ENCODE results near the gene DAND5. TPM values are rescaled to one million over a fixed set of nuclear protein-coding genes. Genes with fewer than 3 reads are reported as not detected.
"Not testable (repeated sequence)": the region's sequence is repeated elsewhere in the genome, so short reads cannot be mapped to it uniquely, and the experiment has no call there.

DAND5 gene
- total RNA-seq, 1 donor = not detected

DNA sequence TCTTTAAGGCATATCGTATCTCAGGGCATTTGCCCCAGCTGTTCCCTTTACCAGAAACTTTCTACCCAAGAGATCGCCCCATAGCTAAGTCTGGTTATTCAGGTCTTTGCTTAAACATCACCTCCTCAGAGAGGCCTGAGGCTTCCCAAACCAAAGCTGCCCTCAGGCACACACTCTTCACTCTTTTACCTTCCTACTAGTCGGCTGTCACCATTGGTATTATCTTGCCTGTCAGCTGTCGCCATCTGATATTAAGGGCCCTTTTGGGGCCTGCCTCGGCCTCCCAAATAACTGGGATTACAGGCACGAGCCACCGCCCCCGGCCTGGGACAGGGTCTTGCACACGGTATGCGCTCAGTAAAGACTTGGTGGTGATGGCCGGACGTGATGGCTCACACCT, 13.4 kb upstream of the DAND5 start:
- Histone ChIP-seq H3K4me2 (ENCODE audit: insufficient read depth, low read length) (peak overlapping the region; percentile 92), H3K27me3 (ENCODE audit: insufficient read depth, low read length) (no peaks in the 10 kb centered on the region), H3K9me3 (ENCODE audit: low read depth, low read length) (no peaks in the 10 kb centered on the region), H4K20me1 (ENCODE audit: insufficient read depth, low read length) (no peaks in the 10 kb centered on the region), H3K79me2 (ENCODE audit: insufficient read depth, low read length) (peaks cover 49% of the 10 kb centered on the region), H3K36me3 (ENCODE audit: insufficient read depth, low read length) (peaks cover 33% of the 10 kb centered on the region), H2AFZ (ENCODE audit: low read length) (no peak overlapping the region), H3K27ac (ENCODE audit: low read depth, low read length) (peak overlapping the region; percentile 47), H3K4me1 (ENCODE audit: insufficient read depth, low read length) (peaks cover 42% of the 10 kb centered on the region), H3K4me3 (ENCODE audit: insufficient read depth, low read length) (peak overlapping the region; percentile 96)
- TF ChIP-seq, protein P1, sequence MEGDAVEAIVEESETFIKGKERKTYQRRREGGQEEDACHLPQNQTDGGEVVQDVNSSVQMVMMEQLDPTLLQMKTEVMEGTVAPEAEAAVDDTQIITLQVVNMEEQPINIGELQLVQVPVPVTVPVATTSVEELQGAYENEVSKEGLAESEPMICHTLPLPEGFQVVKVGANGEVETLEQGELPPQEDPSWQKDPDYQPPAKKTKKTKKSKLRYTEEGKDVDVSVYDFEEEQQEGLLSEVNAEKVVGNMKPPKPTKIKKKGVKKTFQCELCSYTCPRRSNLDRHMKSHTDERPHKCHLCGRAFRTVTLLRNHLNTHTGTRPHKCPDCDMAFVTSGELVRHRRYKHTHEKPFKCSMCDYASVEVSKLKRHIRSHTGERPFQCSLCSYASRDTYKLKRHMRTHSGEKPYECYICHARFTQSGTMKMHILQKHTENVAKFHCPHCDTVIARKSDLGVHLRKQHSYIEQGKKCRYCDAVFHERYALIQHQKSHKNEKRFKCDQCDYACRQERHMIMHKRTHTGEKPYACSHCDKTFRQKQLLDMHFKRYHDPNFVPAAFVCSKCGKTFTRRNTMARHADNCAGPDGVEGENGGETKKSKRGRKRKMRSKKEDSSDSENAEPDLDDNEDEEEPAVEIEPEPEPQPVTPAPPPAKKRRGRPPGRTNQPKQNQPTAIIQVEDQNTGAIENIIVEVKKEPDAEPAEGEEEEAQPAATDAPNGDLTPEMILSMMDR (IDR thresholded peaks at IDR 0.05; ENCODE audit: extremely low read depth, low read depth, low read length) = no peak
- peak; percentile 69 for DNase-seq (ENCODE audit: insufficient read length, low spot score, missing footprints)

DNA sequence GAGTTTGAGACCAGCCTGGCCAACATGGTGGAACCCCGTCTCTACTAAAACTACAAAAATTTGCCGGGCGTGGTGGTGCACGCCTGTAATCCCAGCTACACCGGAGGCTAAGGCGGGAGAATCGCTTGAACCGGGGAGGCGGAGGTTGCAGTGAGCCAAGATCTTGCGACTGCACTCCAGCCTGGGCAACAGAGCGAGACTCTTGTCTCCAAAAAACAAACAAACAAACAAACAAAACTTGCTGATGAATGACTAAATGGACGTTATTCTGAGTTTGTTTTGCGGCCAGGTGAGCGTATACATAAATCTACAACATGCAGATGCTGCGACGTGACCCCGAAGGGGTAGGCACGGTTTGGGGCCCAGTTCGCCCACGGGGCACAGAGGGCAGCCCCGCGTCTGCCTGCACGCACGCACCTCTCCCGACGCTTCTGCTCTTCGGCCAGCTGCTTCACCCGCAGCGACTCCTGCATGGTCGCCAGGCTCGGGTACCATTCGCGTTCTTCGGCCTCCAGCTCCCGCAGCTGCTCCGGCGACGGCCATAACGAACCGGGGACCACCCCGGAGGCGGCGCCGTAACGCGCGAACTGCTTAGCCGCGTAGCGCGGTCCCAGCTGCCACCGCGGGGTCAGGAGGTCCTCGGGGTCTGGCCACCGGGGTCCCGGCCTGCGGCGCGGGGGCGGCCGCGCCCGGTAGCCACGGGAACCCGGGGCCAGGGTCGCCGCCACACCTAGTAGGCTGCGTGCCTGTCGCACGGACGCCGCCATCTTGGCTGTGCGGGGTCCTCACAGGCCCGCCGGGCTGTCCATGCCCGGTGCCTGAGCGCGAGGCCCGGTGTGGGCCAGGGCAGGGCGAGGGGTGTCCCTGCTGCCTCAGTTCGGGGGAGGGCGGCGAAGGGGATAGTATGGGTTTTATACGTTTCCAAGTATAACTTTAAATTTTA, 12.7 kb upstream of the DAND5 start, which contains the start of gene GADD45GIP1:
GADD45GIP1 (minus strand) TSS at position 778 of the 943 bp plus-strand sequence; CDS start at position 767, 11 bp downstream.
- Histone ChIP-seq H2AFZ (ENCODE audit: low read length) (peak within 1 kb of the TSS; percentile 94), H3K9me3 (ENCODE audit: low read depth, low read length) (no peaks in the 10 kb centered on the region), H3K27ac (ENCODE audit: low read depth, low read length) (peak within 1 kb of the TSS; percentile 86), H3K36me3 (ENCODE audit: insufficient read depth, low read length) (peaks cover 27% of the 10 kb centered on the region), H3K4me2 (ENCODE audit: insufficient read depth, low read length) (peak within 1 kb of the TSS; percentile 92), H3K79me2 (ENCODE audit: insufficient read depth, low read length) (peaks cover 44% of the 10 kb centered on the region), H3K4me3 (ENCODE audit: insufficient read depth, low read length) (peak within 1 kb of the TSS; percentile 96), H3K27me3 (ENCODE audit: insufficient read depth, low read length) (no peaks in the 10 kb centered on the region), H4K20me1 (ENCODE audit: insufficient read depth, low read length) (no peaks in the 10 kb centered on the region), H3K4me1 (ENCODE audit: insufficient read depth, low read length) (peaks cover 40% of the 10 kb centered on the region)
- peak; percentile 96 for DNase-seq (ENCODE audit: insufficient read length, low spot score, missing footprints)
- TF ChIP-seq, protein P1 (IDR thresholded peaks at IDR 0.05; ENCODE audit: extremely low read depth, low read depth, low read length) = no peak

DNA sequence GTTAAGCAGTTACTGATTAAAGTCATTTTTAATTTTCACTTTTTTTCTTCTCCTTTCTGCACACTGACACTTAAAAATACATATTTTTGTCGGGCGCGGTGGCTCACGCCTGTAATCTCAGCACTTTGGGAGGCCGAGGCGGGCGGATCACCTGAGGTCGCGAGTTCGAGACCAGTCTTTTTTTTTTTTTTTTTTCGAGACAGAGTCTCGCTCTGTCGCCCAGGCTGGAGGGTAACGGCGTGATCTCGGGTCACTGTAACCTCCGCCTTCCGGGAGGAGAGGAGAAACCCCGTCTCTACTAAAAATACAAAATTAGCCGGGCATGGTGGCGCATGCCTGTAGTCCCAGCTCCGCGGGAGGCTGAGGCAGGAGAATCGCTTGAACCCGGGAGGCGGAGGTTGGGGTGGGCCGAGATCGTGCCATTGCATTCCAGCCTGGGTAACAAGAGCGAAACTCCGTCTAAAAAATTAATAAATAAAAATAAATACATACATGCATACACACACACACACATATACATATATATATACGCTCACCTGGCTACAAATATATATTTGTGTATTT, 11.9 kb upstream of the DAND5 start:
- Histone ChIP-seq H3K4me3 (ENCODE audit: insufficient read depth, low read length) (peak overlapping the region; percentile 96), H2AFZ (ENCODE audit: low read length) (peak overlapping the region; percentile 94), H3K4me2 (ENCODE audit: insufficient read depth, low read length) (peak overlapping the region; percentile 92), H3K36me3 (ENCODE audit: insufficient read depth, low read length) (peaks cover 20% of the 10 kb centered on the region), H3K79me2 (ENCODE audit: insufficient read depth, low read length) (peaks cover 43% of the 10 kb centered on the region), H3K4me1 (ENCODE audit: insufficient read depth, low read length) (peaks cover 33% of the 10 kb centered on the region), H3K27ac (ENCODE audit: low read depth, low read length) (peak overlapping the region; percentile 86)
- not testable (repeated sequence) for DNase-seq (ENCODE audit: insufficient read length, low spot score, missing footprints); H4K20me1 ChIP-seq (ENCODE audit: insufficient read depth, low read length); H3K27me3 ChIP-seq (ENCODE audit: insufficient read depth, low read length); H3K9me3 ChIP-seq (ENCODE audit: low read depth, low read length)

DNA sequence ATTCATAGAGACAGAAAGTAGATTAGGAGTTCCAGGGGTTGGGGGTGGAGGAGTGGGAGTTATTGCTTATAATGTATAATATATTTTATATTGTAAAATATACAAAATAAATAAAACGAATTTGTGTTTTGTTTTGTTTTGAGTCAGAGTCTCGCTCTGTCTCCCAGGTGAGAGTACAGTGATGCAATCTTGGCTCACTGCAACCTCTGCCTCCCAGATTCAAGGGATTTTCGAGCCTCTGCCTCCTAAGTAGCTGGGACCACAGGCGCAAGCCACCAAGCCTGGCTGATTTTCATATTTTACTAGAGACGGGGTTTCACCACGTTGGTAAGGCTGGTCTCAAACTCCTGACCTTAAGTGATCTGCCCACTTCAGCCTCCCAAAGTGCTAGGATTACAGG, 9.9 kb upstream of the DAND5 start:
- Histone ChIP-seq H3K27ac (ENCODE audit: low read depth, low read length) (no peak overlapping the region), H3K36me3 (ENCODE audit: insufficient read depth, low read length) (peaks cover 6% of the 10 kb centered on the region), H3K79me2 (ENCODE audit: insufficient read depth, low read length) (peaks cover 31% of the 10 kb centered on the region), H3K9me3 (ENCODE audit: low read depth, low read length) (no peaks in the 10 kb centered on the region), H3K27me3 (ENCODE audit: insufficient read depth, low read length) (no peaks in the 10 kb centered on the region), H3K4me3 (ENCODE audit: insufficient read depth, low read length) (no peak overlapping the region), H2AFZ (ENCODE audit: low read length) (no peak overlapping the region), H3K4me1 (ENCODE audit: insufficient read depth, low read length) (peaks cover 13% of the 10 kb centered on the region), H3K4me2 (ENCODE audit: insufficient read depth, low read length) (no peak overlapping the region), H4K20me1 (ENCODE audit: insufficient read depth, low read length) (no peaks in the 10 kb centered on the region)
- TF ChIP-seq, protein P1 (IDR thresholded peaks at IDR 0.05; ENCODE audit: extremely low read depth, low read depth, low read length) = no peak
- no peak for DNase-seq (ENCODE audit: insufficient read length, low spot score, missing footprints)

Measured in osteoblast (primary cell).